GM10847 (cell line): Measurements from ENCODE around the gene DUS4L.

ENCODE experiments used
- POLR2A ChIP-seq: IDR thresholded peaks from 2 replicates; pipeline ENCODE4 v1.6.1; 2011; ENCODE audit not compliant: insufficient read length; ENCODE audit errors: extremely low read depth

The DUS4L gene

GRCh38 chr7:107570298-107570697 lies 6.5 kb downstream of the DUS4L start:
- TF ChIP-seq POLR2A: no peak

- TF ChIP-seq POLR2A: no peak
Observed at GRCh38 chr7:107573537-107573936, 9.8 kb downstream of the DUS4L start.

GRCh38 chr7:107579554-107579884 lies 15.7 kb downstream of the DUS4L start:
- no peak for TF ChIP-seq POLR2A

- peak; percentile 82 for TF ChIP-seq POLR2A
Observed at GRCh38 chr7:107579885-107580715, 16.3 kb downstream of the DUS4L start, which contains the start of gene BCAP29. BCAP29 (plus strand) TSS chr7:107580246; CDS start chr7:107580773, 527 bp downstream.

GRCh38 chr7:107580716-107581383 lies 17.1 kb downstream of the DUS4L start:
- TF ChIP-seq POLR2A: no peak

GRCh38 chr7:107581387-107582013 lies 17.7 kb downstream of the DUS4L start:
- TF ChIP-seq POLR2A: no peak

GRCh38 chr7:107582875-107583274 lies 19.1 kb downstream of the DUS4L start:
- no peak for TF ChIP-seq POLR2A

GRCh38 chr7:107584716-107585115 lies 20.9 kb downstream of the DUS4L start:
- no peak for TF ChIP-seq POLR2A

- no peak for TF ChIP-seq POLR2A
Observed at GRCh38 chr7:107588529-107589130, 24.9 kb downstream of the DUS4L start.

- no peak for TF ChIP-seq POLR2A
Observed at GRCh38 chr7:107591421-107591820, 27.6 kb downstream of the DUS4L start.

- no peak for TF ChIP-seq POLR2A
Observed at GRCh38 chr7:107592361-107593024, 28.7 kb downstream of the DUS4L start.

- TF ChIP-seq POLR2A: no peak
Observed at GRCh38 chr7:107593025-107593410, 29.2 kb downstream of the DUS4L start.

GRCh38 chr7:107594961-107595737 lies 31.4 kb downstream of the DUS4L start:
- TF ChIP-seq POLR2A: no peak

GRCh38 chr7:107596881-107597581 lies 33.3 kb downstream of the DUS4L start:
- TF ChIP-seq POLR2A: no peak
